Neural progenitor cell (in vitro differentiated cells): ENCODE measurements around the gene EFCAB11. TPM values are rescaled to one million over a fixed set of nuclear protein-coding genes. Genes with fewer than 3 reads are reported as not detected.

Source experiments
- DNase-seq: peaks from one replicate; pipeline ENCODE4 v3.0.0-alpha.2; 2016; ENCODE audit warnings: low spot score
- H2AFZ ChIP-seq: fragments of 200-600 bp; sonication (generic); replicated peaks from 2 replicates; pipeline ENCODE4 v1.6.1; 2016; ENCODE audit warnings: antibody characterized with exemption
- H3F3A ChIP-seq: fragments of 200-600 bp; sonication (generic); 2 replicates; pipeline ENCODE4 v1.6.1; 2016; ENCODE audit warnings: antibody characterized with exemption, low read depth
- H3K27ac ChIP-seq: fragments of 200-600 bp; sonication (generic); 2 replicates; pipeline ENCODE4 v1.5.1; 2016; ENCODE audit warnings: mild to moderate bottlenecking
- H3K27me3 ChIP-seq: fragments of 200-600 bp; sonication (generic); 2 replicates; pipeline ENCODE4 v1.6.1; 2016; ENCODE audit warnings: mild to moderate bottlenecking, moderate library complexity
- H3K36me3 ChIP-seq: fragments of 200-600 bp; sonication (generic); 2 replicates; pipeline ENCODE4 v1.5.1; 2016
- H3K4me1 ChIP-seq: fragments of 200-600 bp; sonication (generic); 2 replicates; pipeline ENCODE4 v1.6.1; 2016; ENCODE audit warnings: mixed run types
- H3K4me2 ChIP-seq: fragments of 200-600 bp; sonication (generic); 2 replicates; pipeline ENCODE4 v1.6.1; 2016
- H3K4me3 ChIP-seq: fragments of 200-600 bp; sonication (generic); 2 replicates; pipeline ENCODE4 v1.5.1; 2016
- H3K79me2 ChIP-seq: fragments of 200-600 bp; sonication (generic); 2 replicates; pipeline ENCODE4 v1.6.1; 2016; ENCODE audit warnings: low read depth
- H3K9ac ChIP-seq: fragments of 200-600 bp; sonication (generic); 2 replicates; pipeline ENCODE4 v1.6.1; 2016
- H3K9me3 ChIP-seq: fragments of 200-600 bp; sonication (generic); 2 replicates; pipeline ENCODE4 v1.5.1; 2016; ENCODE audit warnings: low read depth
- H4K20me1 ChIP-seq: fragments of 200-600 bp; sonication (generic); 2 replicates; pipeline ENCODE4 v1.6.1; 2016; ENCODE audit warnings: low read depth
- H3K27ac Mint-ChIP-seq: 3 replicates; pipeline ENCODE4 v1.8.0; 2021; ENCODE audit warnings: mixed read lengths
- H3K27me3 Mint-ChIP-seq: 2 replicates; pipeline ENCODE4 v1.8.0; 2022; ENCODE audit warnings: low read depth, mild to moderate bottlenecking, inconsistent platforms, moderate library complexity, mixed read lengths; ENCODE audit not compliant: insufficient read depth
- H3K36me3 Mint-ChIP-seq: 3 replicates; pipeline ENCODE4 v1.8.0; 2021; ENCODE audit warnings: mixed read lengths
- H3K4me1 Mint-ChIP-seq: 3 replicates; pipeline ENCODE4 v1.8.0; 2021; ENCODE audit warnings: mixed read lengths
- H3K4me3 Mint-ChIP-seq: 3 replicates; pipeline ENCODE4 v1.8.0; 2021; ENCODE audit warnings: mild to moderate bottlenecking, moderate library complexity, mixed read lengths
- H3K9me3 Mint-ChIP-seq: 3 replicates; pipeline ENCODE4 v1.8.0; 2020; ENCODE audit warnings: mixed read lengths
- EZH2 ChIP-seq: fragments of 200-600 bp; sonication (generic); IDR thresholded peaks from 2 replicates; pipeline ENCODE4 v1.6.1; 2017; ENCODE audit warnings: antibody characterized with exemption, mild to moderate bottlenecking, moderate library complexity
- EZH2phosphoT487 ChIP-seq: fragments of 200-600 bp; sonication (generic); IDR thresholded peaks from 2 replicates; pipeline ENCODE4 v1.6.1; 2017; ENCODE audit warnings: antibody characterized with exemption
- total RNA-seq: library from RNA; depleted of rRNA; stranded (reverse); fragments of >200 nt; gene quantifications from 2 replicates; pipeline ENCODE4 v1.2.3, GENCODE V29; 2015; ENCODE audit warnings: low replicate concordance
- TF ChIP-seq, protein P1 (sequence below): fragments of 200-600 bp; sonication (generic); IDR thresholded peaks from 2 replicates; pipeline ENCODE4 v1.5.1; 2017; ENCODE audit warnings: antibody characterized with exemption, mild to moderate bottlenecking

The EFCAB11 gene
- total RNA-seq, 1 donor from 2014 or later: 27.6 TPM

DNA sequence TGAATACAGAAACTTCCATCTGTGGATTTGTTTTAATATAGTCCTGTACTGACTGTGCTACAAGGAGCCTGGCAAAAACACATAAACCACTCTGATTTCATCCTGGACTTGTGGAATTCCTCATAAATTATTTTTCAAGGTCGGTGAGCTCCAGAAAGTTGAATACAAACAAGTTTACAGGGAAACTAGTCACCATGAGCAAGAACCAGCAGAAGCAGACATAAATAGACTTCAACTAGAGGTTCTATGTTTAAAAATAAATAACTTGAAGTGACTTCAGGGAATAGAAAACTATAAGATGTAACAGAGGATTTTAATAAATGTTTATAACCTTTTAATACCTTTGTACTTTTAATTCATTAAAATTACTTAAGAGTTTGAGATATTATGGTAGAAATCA, 63.5 kb downstream of the EFCAB11 start:
- no peaks in the 10 kb centered on the region for H3K79me2 ChIP-seq
- no peaks in the 10 kb centered on the region for H3K27me3 ChIP-seq
- TF ChIP-seq EZH2 (no peak), EZH2phosphoT487 (no peak)
- TF ChIP-seq, protein P1, sequence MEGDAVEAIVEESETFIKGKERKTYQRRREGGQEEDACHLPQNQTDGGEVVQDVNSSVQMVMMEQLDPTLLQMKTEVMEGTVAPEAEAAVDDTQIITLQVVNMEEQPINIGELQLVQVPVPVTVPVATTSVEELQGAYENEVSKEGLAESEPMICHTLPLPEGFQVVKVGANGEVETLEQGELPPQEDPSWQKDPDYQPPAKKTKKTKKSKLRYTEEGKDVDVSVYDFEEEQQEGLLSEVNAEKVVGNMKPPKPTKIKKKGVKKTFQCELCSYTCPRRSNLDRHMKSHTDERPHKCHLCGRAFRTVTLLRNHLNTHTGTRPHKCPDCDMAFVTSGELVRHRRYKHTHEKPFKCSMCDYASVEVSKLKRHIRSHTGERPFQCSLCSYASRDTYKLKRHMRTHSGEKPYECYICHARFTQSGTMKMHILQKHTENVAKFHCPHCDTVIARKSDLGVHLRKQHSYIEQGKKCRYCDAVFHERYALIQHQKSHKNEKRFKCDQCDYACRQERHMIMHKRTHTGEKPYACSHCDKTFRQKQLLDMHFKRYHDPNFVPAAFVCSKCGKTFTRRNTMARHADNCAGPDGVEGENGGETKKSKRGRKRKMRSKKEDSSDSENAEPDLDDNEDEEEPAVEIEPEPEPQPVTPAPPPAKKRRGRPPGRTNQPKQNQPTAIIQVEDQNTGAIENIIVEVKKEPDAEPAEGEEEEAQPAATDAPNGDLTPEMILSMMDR: no peak
- no peak overlapping the region for H3K4me2 ChIP-seq
- no peaks in the 10 kb centered on the region for H3F3A ChIP-seq
- H2AFZ ChIP-seq: no peak overlapping the region
- H3K4me1 ChIP-seq: no peaks in the 10 kb centered on the region
- H3K9me3 ChIP-seq: no peaks in the 10 kb centered on the region
- no peak overlapping the region for H3K9ac ChIP-seq
- Mint-ChIP-seq H3K9me3 (peaks cover 4% of the 10 kb centered on the region), H3K4me1 (no peaks in the 10 kb centered on the region), H3K27ac (no peak overlapping the region), H3K4me3 (no peak overlapping the region), H3K27me3 (peaks cover 2% of the 10 kb centered on the region), H3K36me3 (peaks cover 9% of the 10 kb centered on the region)
- H3K27ac ChIP-seq: no peak overlapping the region
- no peak overlapping the region for H3K4me3 ChIP-seq
- H3K36me3 ChIP-seq: no peaks in the 10 kb centered on the region
- no peaks in the 10 kb centered on the region for H4K20me1 ChIP-seq
- no peak for DNase-seq

DNA sequence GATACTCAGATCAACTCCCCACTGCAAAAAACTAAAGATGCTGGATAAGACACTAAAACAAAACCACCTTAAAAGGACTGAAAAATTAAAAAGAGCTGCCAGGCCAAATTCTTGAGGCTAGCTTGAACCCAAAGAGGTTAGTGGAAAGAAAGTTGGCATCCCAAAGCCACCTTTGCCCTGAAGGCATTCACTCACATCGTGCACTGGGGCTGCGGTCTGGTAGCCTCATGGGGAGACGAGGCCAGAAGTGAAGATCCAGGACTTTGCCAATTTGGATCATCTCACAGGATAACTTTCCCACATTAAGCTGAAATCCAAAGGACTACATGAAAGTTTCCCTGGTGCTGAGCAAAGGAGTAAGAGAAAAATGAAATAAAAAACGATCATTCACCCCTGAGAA, 63.9 kb downstream of the EFCAB11 start:
- peaks cover 2% of the 10 kb centered on the region for H3K27me3 Mint-ChIP-seq
- no peak overlapping the region for H3K4me3 ChIP-seq
- H3K36me3 Mint-ChIP-seq: peaks cover 6% of the 10 kb centered on the region
- H4K20me1 ChIP-seq: no peaks in the 10 kb centered on the region
- no peak overlapping the region for H3K27ac Mint-ChIP-seq
- H3K4me1 ChIP-seq: no peaks in the 10 kb centered on the region
- H3K36me3 ChIP-seq: no peaks in the 10 kb centered on the region
- peaks cover 4% of the 10 kb centered on the region for H3K9me3 Mint-ChIP-seq
- H3K9me3 ChIP-seq: no peaks in the 10 kb centered on the region
- H3K4me2 ChIP-seq: no peak overlapping the region
- no peaks in the 10 kb centered on the region for H3F3A ChIP-seq
- no peak overlapping the region for H3K27ac ChIP-seq
- no peak for DNase-seq
- H3K79me2 ChIP-seq: no peaks in the 10 kb centered on the region
- no peak overlapping the region for H3K9ac ChIP-seq
- TF ChIP-seq EZH2 (no peak), EZH2phosphoT487 (no peak)
- TF ChIP-seq, protein P1: no peak
- H3K4me3 Mint-ChIP-seq: no peak overlapping the region
- H2AFZ ChIP-seq: no peak overlapping the region
- H3K4me1 Mint-ChIP-seq: no peaks in the 10 kb centered on the region
- H3K27me3 ChIP-seq: no peaks in the 10 kb centered on the region

DNA sequence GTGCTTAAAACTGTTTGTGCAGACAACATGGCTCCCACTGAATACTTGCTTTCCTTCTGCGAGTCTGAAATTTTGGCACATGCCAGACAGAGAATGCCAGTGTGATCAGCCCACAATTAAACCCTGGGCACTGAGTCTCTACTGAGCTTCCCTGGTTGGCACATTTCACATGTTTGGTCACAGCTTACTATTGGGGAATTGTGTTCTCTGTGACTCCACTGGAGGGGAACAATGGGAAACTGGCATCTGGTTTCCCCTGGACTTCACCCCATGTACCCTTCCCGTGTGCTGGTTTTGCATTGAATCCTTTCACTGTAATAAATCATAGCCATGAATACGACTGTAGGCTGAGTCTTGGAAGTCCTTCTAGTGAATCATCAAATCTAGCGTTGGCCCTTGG, 64.9 kb downstream of the EFCAB11 start:
- Histone ChIP-seq H3K27ac (no peak overlapping the region), H3K4me3 (no peak overlapping the region), H3K36me3 (no peaks in the 10 kb centered on the region), H3K4me1 (no peaks in the 10 kb centered on the region), H3K79me2 (no peaks in the 10 kb centered on the region), H3K9me3 (no peaks in the 10 kb centered on the region), H4K20me1 (no peaks in the 10 kb centered on the region), H2AFZ (no peak overlapping the region), H3K4me2 (no peak overlapping the region), H3K27me3 (no peaks in the 10 kb centered on the region), H3F3A (no peaks in the 10 kb centered on the region), H3K9ac (no peak overlapping the region)
- Mint-ChIP-seq H3K4me1 (no peaks in the 10 kb centered on the region), H3K27me3 (peaks cover 2% of the 10 kb centered on the region), H3K36me3 (peaks cover 6% of the 10 kb centered on the region), H3K4me3 (no peak overlapping the region), H3K27ac (no peak overlapping the region), H3K9me3 (peaks cover 4% of the 10 kb centered on the region)
- no peak for DNase-seq
- no peak for TF ChIP-seq EZH2phosphoT487
- TF ChIP-seq EZH2: no peak
- TF ChIP-seq, protein P1: no peak
